ENCODE measurements around the gene SLC9C2.
"Not testable (repeated sequence)": the region's sequence is repeated elsewhere in the genome, so short reads cannot be mapped to it uniquely, and the experiment has no call there.

- not testable (repeated sequence) for TF ChIP-seq CTCF (IDR thresholded peaks at IDR 0.05; ENCODE audit: insufficient read depth, low read length, poor library complexity, severe bottlenecking); EZH2phosphoT487 (conservative IDR thresholded peaks at IDR 0.05; ENCODE audit: low read length)
Observed at GRCh38 chr1:173462666-173463065, 140.2 kb downstream of the SLC9C2 start.
